K562 (cell line): ENCODE results near the gene RABL3. TPM values are rescaled to one million over a fixed set of nuclear protein-coding genes. Genes with fewer than 3 reads are reported as not detected.

Experiments used
- ATAC-seq: fragments of 200-7000 bp; cut with Tn5 transposase; 3 replicates; pipeline ENCODE4 v1.9.1; 2020; ENCODE audit warnings: moderate library complexity
- BruUV-seq: library from RNA; stranded (reverse); fragments of 400-500 nt; replicated peaks from 2 replicates; lab custom pipeline; 2021; lab: Mats Ljungman, UMichigan
- CTCF ChIA-PET: fragments of 300-600 bp; formaldehyde crosslinking; extraction: SDS; loops from one replicate; lab custom pipeline; 2021; ENCODE audit warnings: low intra/inter-chr PET ratio; lab: Yijun Ruan, JAX
- POLR2A ChIA-PET: fragments of 300-600, 350-650 bp; sonication (Branson Sonifier 250); formaldehyde crosslinking; extraction: SDS; loops from one replicate; lab custom pipeline; 2021; ENCODE audit warnings: antibody characterized with exemption, inconsistent platforms; lab: Yijun Ruan, JAX
- DNase-seq, 4 experiments: peaks; one replicate each; pipeline versions ENCODE4 v3.0.0 to v3.0.0-alpha.2; 2011 to 2018; ENCODE audit warnings: low spot score in 3 of 4, mixed read lengths in 3 of 4; ENCODE audit errors: extremely low read depth in 1 of 4
- FAIRE-seq: peaks from 2 replicates; lab custom pipeline; 2011; peaks lifted over from hg19 to GRCh38; lab: Jason Lieb, UNC
- H2AFZ ChIP-seq: 2 replicates; pipeline ENCODE4 v1.6.0; 2011; ENCODE audit warnings: low read depth, low read length, control low read depth, inconsistent platforms
- H3K27ac ChIP-seq: fragments of 200-600 bp; 3 replicates; pipeline ENCODE4 v1.8.0; 2011; ENCODE audit warnings: low read depth, mild to moderate bottlenecking, control low read depth, inconsistent platforms, low read length, moderate library complexity, mixed read lengths; ENCODE audit errors: extremely low read depth
- H3K27me3 ChIP-seq, 2 experiments: fragments of 300-600 bp in 1 of 2; 2 replicates in 1 of 2; 3 replicates in 1 of 2; pipeline versions ENCODE4 v1.6.0 to v1.8.0; 2011; ENCODE audit warnings: inconsistent platforms in 2 of 2, low read length in 2 of 2, mild to moderate bottlenecking in 1 of 2, mixed read lengths in 1 of 2, moderate library complexity in 1 of 2; ENCODE audit not compliant: control insufficient read depth in 2 of 2, insufficient read depth in 2 of 2
- H3K36me3 ChIP-seq: fragments of 300-600 bp; 3 replicates; pipeline ENCODE4 v1.8.0; 2011; ENCODE audit warnings: mild to moderate bottlenecking, low read length, inconsistent platforms; ENCODE audit not compliant: control insufficient read depth, insufficient read depth
- H3K4me1 ChIP-seq, 2 experiments: fragments of 200-600 bp in 1 of 2; replicated peaks in 1 of 2; 2 replicates in 1 of 2; 3 replicates in 1 of 2; pipeline versions ENCODE4 v1.5.1 to v1.8.0; 2011; ENCODE audit warnings: inconsistent platforms in 2 of 2, low read length in 2 of 2, mild to moderate bottlenecking in 1 of 2, mixed read lengths in 1 of 2, moderate library complexity in 1 of 2; ENCODE audit not compliant: control insufficient read depth in 2 of 2, insufficient read depth in 2 of 2
- H3K4me2 ChIP-seq: 2 replicates; pipeline ENCODE4 v1.6.1; 2011; ENCODE audit warnings: low read length, control low read depth, inconsistent platforms, mixed read lengths; ENCODE audit not compliant: insufficient read depth
- H3K4me3 ChIP-seq: fragments of 200-600 bp; sonication (generic), shearing (Covaris generic); 2 replicates; pipeline ENCODE4 v1.5.1; 2016; ENCODE audit warnings: control low read depth, inconsistent platforms
- H3K79me2 ChIP-seq: fragments of 200-600 bp; 3 replicates; pipeline ENCODE4 v1.8.0; 2011; ENCODE audit warnings: low read length, inconsistent platforms; ENCODE audit not compliant: control insufficient read depth, insufficient read depth
- H3K9ac ChIP-seq, 2 experiments: 2 replicates each; pipeline versions ENCODE4 v1.6.0 to v1.6.1; 2011; ENCODE audit warnings: low read depth in 2 of 2, low read length in 2 of 2, control low read depth in 1 of 2, inconsistent platforms in 1 of 2, mild to moderate bottlenecking in 1 of 2, mixed read lengths in 1 of 2; ENCODE audit not compliant: insufficient read depth in 1 of 2
- H3K9me1 ChIP-seq: one replicate; pipeline ENCODE4 v1.6.0; 2011; ENCODE audit warnings: inconsistent platforms, mild to moderate bottlenecking, low read length, moderate library complexity; ENCODE audit not compliant: control insufficient read depth, insufficient read depth
- H3K9me3 ChIP-seq: replicated peaks from 2 replicates; pipeline ENCODE4 v1.5.1; 2011; ENCODE audit warnings: low read depth, low read length, inconsistent platforms; ENCODE audit not compliant: control insufficient read depth, insufficient read depth
- H4K20me1 ChIP-seq: replicated peaks from 2 replicates; pipeline ENCODE4 v1.6.1; 2011; ENCODE audit warnings: low read length, inconsistent platforms, mixed read lengths; ENCODE audit not compliant: control insufficient read depth, insufficient read depth
- CHD2 ChIP-seq: IDR thresholded peaks from 2 replicates; pipeline ENCODE4 v1.6.1; 2011; ENCODE audit warnings: low read depth, low read length
- ETS2 ChIP-seq: IDR thresholded peaks from 2 replicates; pipeline ENCODE4 v1.6.1; 2016; ENCODE audit warnings: borderline replicate concordance, missing genetic modification characterization, mild to moderate bottlenecking, moderate library complexity, missing compliant biosample characterization; ENCODE audit not compliant: poor library complexity, severe bottlenecking
- ZBTB33 ChIP-seq: sonication (generic); formaldehyde crosslinking; IDR thresholded peaks from 2 replicates; pipeline ENCODE4 v1.8.1; 2023; ENCODE audit warnings: mild to moderate bottlenecking, missing genetic modification reagents
- ZNF175 ChIP-seq: fragments of 200-800 bp; sonication (Bioruptor generic); IDR thresholded peaks from 2 replicates; pipeline ENCODE4 v1.6.1; 2016; ENCODE audit warnings: low read depth, mild to moderate bottlenecking, missing genetic modification characterization, missing compliant biosample characterization
- ZNF766 ChIP-seq: fragments of 200-800 bp; sonication (Bioruptor generic); conservative IDR thresholded peaks from 2 replicates; pipeline ENCODE4 v1.6.1; 2016; ENCODE audit warnings: missing genetic modification characterization, missing compliant biosample characterization
- WGBS: fragments of 100-300 bp; shearing (Covaris generic); methylation state at CpG from one replicate; pipeline ENCODE4 v1.1.6; 2016; ENCODE audit warnings: low coverage, mixed read lengths; ENCODE audit not compliant: insufficient coverage; ENCODE audit errors: missing lambda C conversion rate; 5-methylcytosine and 5-hydroxymethylcytosine counted together
- in situ Hi-C: fragments of 300-500 bp; cut with MboI; formaldehyde crosslinking; loops from 4 replicates; pipeline ENCODE4 v1.15.0; 2018; ENCODE audit warnings: inconsistent platforms, mixed read lengths
- intact Hi-C: fragments of 100-400 bp; cut with micrococcal nuclease; formaldehyde crosslinking; loops from 2 replicates; pipeline ENCODE4 v1.14.2; 2022
- polyA plus RNA-seq, 8 experiments: library from polyadenylated mRNA; depleted of rRNA in 4 of 8; stranded (reverse) in 5 of 8; unstranded in 3 of 8; fragments of >200 nt; fragmentation: Nextera tagmentation in 2 of 8; fragmentation: Illumina TruSeq in 1 of 8; extraction: Ambion mirVana in 2 of 8; extraction: Trizol in 1 of 8; gene quantifications; 2 replicates each; pipeline versions ENCODE4 v1.2.1 to v1.2.3, GENCODE V29; 2011 to 2014; ENCODE audit warnings: inconsistent platforms in 1 of 8, missing spikeins in 1 of 8
- total RNA-seq, 7 experiments: library from RNA; depleted of rRNA in 6 of 7; stranded (reverse); fragments of >200 nt in 6 of 7; fragmentation: Illumina TruSeq in 2 of 7; extraction: Trizol in 2 of 7; gene quantifications; 2 replicates each; pipeline versions ENCODE4 v1.2.1 to v1.2.3, GENCODE V29; 2011 to 2021; ENCODE audit warnings: low replicate concordance in 1 of 7
- TF ChIP-seq, protein P1 (sequence below): fragments of 200-800 bp; sonication (Bioruptor generic); IDR thresholded peaks from 2 replicates; pipeline ENCODE4 v1.6.1; 2017; ENCODE audit warnings: missing genetic modification characterization, missing compliant biosample characterization
- TF ChIP-seq, protein P2 (sequence below): fragments of 250-450 bp; sonication (Bioruptor Pico); IDR thresholded peaks from 2 replicates; pipeline ENCODE4 v1.8.0; 2021; ENCODE audit warnings: moderate library complexity, mild to moderate bottlenecking, inconsistent platforms

The RABL3 gene
- total and polyA plus RNA-seq, 9 of the 15 experiments (the other 6 are each of a cell fraction or from before 2014, with no cell fraction given), result 6.5 to 30.7 (median 12.3) TPM

DNA sequence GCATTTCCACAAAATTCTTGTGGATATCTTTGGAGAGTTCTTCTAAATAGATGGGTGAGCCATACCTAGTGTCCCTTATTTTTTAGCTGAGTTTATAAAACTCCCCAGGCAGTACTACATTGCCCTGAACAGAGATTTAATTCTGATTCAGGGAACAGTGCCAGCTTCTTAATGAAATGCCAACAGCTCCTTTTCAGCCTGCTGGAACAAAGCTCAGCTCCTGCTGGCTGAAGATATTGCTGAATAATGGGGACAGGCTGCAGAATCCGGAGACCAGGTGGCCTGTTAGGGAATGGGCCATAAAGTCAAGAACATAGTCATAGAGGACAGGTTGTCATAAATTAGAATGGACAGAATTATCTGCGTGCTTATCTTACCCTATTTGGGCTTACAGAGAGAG lies 69.2 kb downstream of the RABL3 start:
- no peak overlapping the region for H2AFZ ChIP-seq
- no peaks in the 10 kb centered on the region for H3K9me3 ChIP-seq
- H3K79me2 ChIP-seq, result no peaks in the 10 kb centered on the region
- DNase-seq (no peak), FAIRE-seq (no peak), ATAC-seq (no peak)
- BruUV-seq, result no TSS peak
- no peak overlapping the region for H3K4me3 ChIP-seq
- TF ChIP-seq, protein P1, sequence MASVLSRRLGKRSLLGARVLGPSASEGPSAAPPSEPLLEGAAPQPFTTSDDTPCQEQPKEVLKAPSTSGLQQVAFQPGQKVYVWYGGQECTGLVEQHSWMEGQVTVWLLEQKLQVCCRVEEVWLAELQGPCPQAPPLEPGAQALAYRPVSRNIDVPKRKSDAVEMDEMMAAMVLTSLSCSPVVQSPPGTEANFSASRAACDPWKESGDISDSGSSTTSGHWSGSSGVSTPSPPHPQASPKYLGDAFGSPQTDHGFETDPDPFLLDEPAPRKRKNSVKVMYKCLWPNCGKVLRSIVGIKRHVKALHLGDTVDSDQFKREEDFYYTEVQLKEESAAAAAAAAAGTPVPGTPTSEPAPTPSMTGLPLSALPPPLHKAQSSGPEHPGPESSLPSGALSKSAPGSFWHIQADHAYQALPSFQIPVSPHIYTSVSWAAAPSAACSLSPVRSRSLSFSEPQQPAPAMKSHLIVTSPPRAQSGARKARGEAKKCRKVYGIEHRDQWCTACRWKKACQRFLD, result no peak
- TF ChIP-seq ETS2 (tag) (no peak), CHD2 (no peak), ZBTB33 (CRISPR knock-in tag) (no peak), ZNF175 (CRISPR knock-in tag) (no peak), ZNF766 (CRISPR knock-in tag) (no peak)
- TF ChIP-seq, protein P2, sequence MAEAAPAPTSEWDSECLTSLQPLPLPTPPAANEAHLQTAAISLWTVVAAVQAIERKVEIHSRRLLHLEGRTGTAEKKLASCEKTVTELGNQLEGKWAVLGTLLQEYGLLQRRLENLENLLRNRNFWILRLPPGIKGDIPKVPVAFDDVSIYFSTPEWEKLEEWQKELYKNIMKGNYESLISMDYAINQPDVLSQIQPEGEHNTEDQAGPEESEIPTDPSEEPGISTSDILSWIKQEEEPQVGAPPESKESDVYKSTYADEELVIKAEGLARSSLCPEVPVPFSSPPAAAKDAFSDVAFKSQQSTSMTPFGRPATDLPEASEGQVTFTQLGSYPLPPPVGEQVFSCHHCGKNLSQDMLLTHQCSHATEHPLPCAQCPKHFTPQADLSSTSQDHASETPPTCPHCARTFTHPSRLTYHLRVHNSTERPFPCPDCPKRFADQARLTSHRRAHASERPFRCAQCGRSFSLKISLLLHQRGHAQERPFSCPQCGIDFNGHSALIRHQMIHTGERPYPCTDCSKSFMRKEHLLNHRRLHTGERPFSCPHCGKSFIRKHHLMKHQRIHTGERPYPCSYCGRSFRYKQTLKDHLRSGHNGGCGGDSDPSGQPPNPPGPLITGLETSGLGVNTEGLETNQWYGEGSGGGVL, result no peak
- H3K9me1 ChIP-seq, result no peaks in the 10 kb centered on the region
- H3K4me1 ChIP-seq, result no peaks in the 10 kb centered on the region; a peak in 1 of 5 replicates
- 0% methylated on average over 2 of the region's 2 CpGs for WGBS
- in situ Hi-C loops, result no loop called here
- H3K27me3 ChIP-seq, result no peaks in the 10 kb centered on the region; a peak in 1 of 5 replicates
- H3K9ac ChIP-seq, result no peak overlapping the region
- no peak overlapping the region for H3K27ac ChIP-seq
- intact Hi-C loops, result no loop called here
- CTCF ChIA-PET, result no interaction called here
- POLR2A ChIA-PET, result no interaction called here
- no peak overlapping the region for H3K4me2 ChIP-seq
- H3K36me3 ChIP-seq, result no peaks in the 10 kb centered on the region
- H4K20me1 ChIP-seq, result no peaks in the 10 kb centered on the region
